OCI-LY7 (cell line): ENCODE measurements around the gene ATPAF2. TPM values are rescaled to one million over a fixed set of nuclear protein-coding genes. Genes with fewer than 3 reads are reported as not detected.

Experiments
- BruUV-seq: library from RNA; stranded (reverse); fragments of 400-500 nt; replicated peaks from 2 replicates; lab custom pipeline; 2021; lab: Mats Ljungman, UMichigan
- CTCF ChIA-PET: fragments of 300-600 bp; sonication (Branson Sonifier 250); formaldehyde crosslinking; loops from one replicate; lab custom pipeline; 2022; ENCODE audit warnings: antibody characterized with exemption; ENCODE audit not compliant: unreplicated experiment; lab: Charles Lee
- POLR2A ChIA-PET: fragments of 300-600 bp; sonication (Branson Sonifier 250); formaldehyde crosslinking; loops from one replicate; lab custom pipeline; 2022; ENCODE audit warnings: antibody characterized with exemption; lab: Charles Lee
- DNase-seq: peaks from one replicate; pipeline ENCODE4 v3.0.0-alpha.2; 2015; ENCODE audit warnings: low spot score
- H2AFZ ChIP-seq: fragments of 200-600 bp; sonication (generic), shearing (Covaris generic); 2 replicates; pipeline ENCODE4 v1.6.1; 2014; ENCODE audit warnings: mild to moderate bottlenecking, antibody characterized with exemption, low read length, moderate library complexity
- H3K27ac ChIP-seq: fragments of 200-600 bp; sonication (generic); 2 replicates; pipeline ENCODE4 v1.5.1; 2014; ENCODE audit warnings: mixed run types, low read depth, mild to moderate bottlenecking, moderate library complexity, low read length, inconsistent platforms; ENCODE audit not compliant: poor library complexity, severe bottlenecking
- H3K36me3 ChIP-seq: fragments of 200-600 bp; sonication (generic); 2 replicates; pipeline ENCODE4 v1.6.1; 2014; ENCODE audit warnings: mild to moderate bottlenecking, antibody characterized with exemption, low read length, moderate library complexity, mixed read lengths; ENCODE audit not compliant: insufficient read depth
- H3K4me1 ChIP-seq: fragments of 200-600 bp; sonication (generic); 2 replicates; pipeline ENCODE4 v1.5.1; 2014; ENCODE audit warnings: mild to moderate bottlenecking, low read length; ENCODE audit not compliant: insufficient read depth, poor library complexity, severe bottlenecking
- H3K4me2 ChIP-seq: fragments of 200-600 bp; sonication (generic); 2 replicates; pipeline ENCODE4 v1.6.1; 2014; ENCODE audit warnings: mild to moderate bottlenecking, low read length
- H3K4me3 ChIP-seq: fragments of 200-600 bp; sonication (generic); 2 replicates; pipeline ENCODE4 v1.5.1; 2014; ENCODE audit warnings: mild to moderate bottlenecking, low read depth, low read length; ENCODE audit not compliant: poor library complexity, severe bottlenecking
- H3K79me2 ChIP-seq: fragments of 200-600 bp; sonication (generic); 2 replicates; pipeline ENCODE4 v1.6.1; 2016; ENCODE audit warnings: low read depth, mild to moderate bottlenecking, low read length, moderate library complexity, mixed read lengths; ENCODE audit not compliant: insufficient read depth
- H3K9me2 ChIP-seq: fragments of 200-600 bp; sonication (generic); 2 replicates; pipeline ENCODE4 v1.6.1; 2016; ENCODE audit warnings: mild to moderate bottlenecking, low read length, mixed read lengths; ENCODE audit not compliant: insufficient read depth
- H3K9me3 ChIP-seq: fragments of 200-600 bp; sonication (generic); 2 replicates; pipeline ENCODE4 v1.6.1; 2014; ENCODE audit warnings: mild to moderate bottlenecking, mixed run types, low read length, mixed read lengths
- H4K20me1 ChIP-seq: fragments of 200-600 bp; sonication (generic); 2 replicates; pipeline ENCODE4 v1.6.1; 2014; ENCODE audit warnings: mild to moderate bottlenecking, antibody characterized with exemption, low read length, moderate library complexity, mixed read lengths; ENCODE audit not compliant: insufficient read depth
- EZH2phosphoT487 ChIP-seq: fragments of 200-600 bp; sonication (generic); IDR thresholded peaks from 2 replicates; pipeline ENCODE4 v1.6.1; 2018; ENCODE audit warnings: low read depth, borderline replicate concordance, mild to moderate bottlenecking, mixed run types, antibody characterized with exemption, low read length, moderate library complexity, mixed read lengths
- intact Hi-C: fragments of 100-400 bp; cut with micrococcal nuclease; formaldehyde crosslinking; loops from one replicate; pipeline ENCODE4 v1.10.0; 2022; ENCODE audit not compliant: unreplicated experiment
- total RNA-seq, 2 experiments: library from RNA; depleted of rRNA in 1 of 2; stranded (reverse); fragments of >200 nt in 1 of 2; shearing (Covaris generic) in 1 of 2; gene quantifications; 2 replicates each; pipeline ENCODE4 v1.2.3, GENCODE V29; 2014 to 2022
- TF ChIP-seq, protein P1 (sequence below): fragments of 200-600 bp; sonication (generic); conservative IDR thresholded peaks from 2 replicates; pipeline ENCODE4 v1.5.1; 2014; ENCODE audit warnings: mild to moderate bottlenecking, antibody characterized with exemption, low read length, moderate library complexity, mixed read lengths

Gene ATPAF2
- total RNA-seq, 2 experiments from 2014 or later, result 42.9 to 56.2 TPM

DNA sequence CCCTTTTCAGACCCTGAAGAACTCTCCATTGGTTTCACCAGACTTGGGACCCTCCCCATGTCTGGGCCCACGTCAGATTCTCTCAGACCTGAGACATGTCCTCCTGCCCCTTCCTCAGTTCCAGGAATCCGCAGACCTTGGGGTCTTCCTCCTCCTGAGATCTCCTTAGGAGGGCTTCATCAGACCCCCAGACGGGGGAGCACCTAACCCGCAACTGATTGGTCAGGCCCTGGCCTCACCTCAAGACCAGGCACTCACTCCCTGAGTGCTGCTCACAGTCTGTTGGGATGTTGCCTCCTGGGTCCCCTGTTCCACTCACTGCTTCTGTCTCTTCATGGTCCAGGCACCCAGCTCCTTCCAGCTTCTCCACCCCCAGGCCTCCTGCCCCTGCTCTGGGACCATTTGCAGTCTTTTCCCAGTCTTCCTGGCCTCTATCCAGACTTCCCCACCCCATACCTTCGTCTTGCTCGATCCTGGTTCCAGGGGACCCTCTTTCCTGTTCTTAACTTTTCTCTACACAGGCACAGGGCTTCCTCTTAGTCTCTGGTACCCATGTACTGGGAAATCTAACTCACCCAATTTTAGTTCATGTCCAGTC lies 1.4 kb upstream of the ATPAF2 start:
- peaks cover 4% of the 10 kb centered on the region; the same call in 1 of the 2 replicates for H3K36me3 ChIP-seq
- peak; percentile 12 for DNase-seq
- ChIA-PET CTCF (no interaction called here), POLR2A (no interaction called here)
- intact Hi-C loops, result no loop called here
- H3K9me3 ChIP-seq, result no peaks in the 10 kb centered on the region
- no peaks in the 10 kb centered on the region for H3K9me2 ChIP-seq
- no peak overlapping the region for H3K27ac ChIP-seq
- no TSS peak for BruUV-seq
- H3K4me3 ChIP-seq, result peak overlapping the region; percentile 82
- TF ChIP-seq, protein P1, sequence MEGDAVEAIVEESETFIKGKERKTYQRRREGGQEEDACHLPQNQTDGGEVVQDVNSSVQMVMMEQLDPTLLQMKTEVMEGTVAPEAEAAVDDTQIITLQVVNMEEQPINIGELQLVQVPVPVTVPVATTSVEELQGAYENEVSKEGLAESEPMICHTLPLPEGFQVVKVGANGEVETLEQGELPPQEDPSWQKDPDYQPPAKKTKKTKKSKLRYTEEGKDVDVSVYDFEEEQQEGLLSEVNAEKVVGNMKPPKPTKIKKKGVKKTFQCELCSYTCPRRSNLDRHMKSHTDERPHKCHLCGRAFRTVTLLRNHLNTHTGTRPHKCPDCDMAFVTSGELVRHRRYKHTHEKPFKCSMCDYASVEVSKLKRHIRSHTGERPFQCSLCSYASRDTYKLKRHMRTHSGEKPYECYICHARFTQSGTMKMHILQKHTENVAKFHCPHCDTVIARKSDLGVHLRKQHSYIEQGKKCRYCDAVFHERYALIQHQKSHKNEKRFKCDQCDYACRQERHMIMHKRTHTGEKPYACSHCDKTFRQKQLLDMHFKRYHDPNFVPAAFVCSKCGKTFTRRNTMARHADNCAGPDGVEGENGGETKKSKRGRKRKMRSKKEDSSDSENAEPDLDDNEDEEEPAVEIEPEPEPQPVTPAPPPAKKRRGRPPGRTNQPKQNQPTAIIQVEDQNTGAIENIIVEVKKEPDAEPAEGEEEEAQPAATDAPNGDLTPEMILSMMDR, result no peak
- no peak for TF ChIP-seq EZH2phosphoT487
- H2AFZ ChIP-seq, result peak overlapping the region; percentile 69; the same call in 1 of the 2 replicates
- peaks cover 32% of the 10 kb centered on the region for H3K4me1 ChIP-seq
- peak overlapping the region; percentile 96 for H3K4me2 ChIP-seq
- H3K79me2 ChIP-seq, result peaks cover 45% of the 10 kb centered on the region; the same call in 1 of the 2 replicates
- 0 out of 2 replicates have a peak, but pooled peaks cover 6% of the 10 kb centered on the region for H4K20me1 ChIP-seq

DNA sequence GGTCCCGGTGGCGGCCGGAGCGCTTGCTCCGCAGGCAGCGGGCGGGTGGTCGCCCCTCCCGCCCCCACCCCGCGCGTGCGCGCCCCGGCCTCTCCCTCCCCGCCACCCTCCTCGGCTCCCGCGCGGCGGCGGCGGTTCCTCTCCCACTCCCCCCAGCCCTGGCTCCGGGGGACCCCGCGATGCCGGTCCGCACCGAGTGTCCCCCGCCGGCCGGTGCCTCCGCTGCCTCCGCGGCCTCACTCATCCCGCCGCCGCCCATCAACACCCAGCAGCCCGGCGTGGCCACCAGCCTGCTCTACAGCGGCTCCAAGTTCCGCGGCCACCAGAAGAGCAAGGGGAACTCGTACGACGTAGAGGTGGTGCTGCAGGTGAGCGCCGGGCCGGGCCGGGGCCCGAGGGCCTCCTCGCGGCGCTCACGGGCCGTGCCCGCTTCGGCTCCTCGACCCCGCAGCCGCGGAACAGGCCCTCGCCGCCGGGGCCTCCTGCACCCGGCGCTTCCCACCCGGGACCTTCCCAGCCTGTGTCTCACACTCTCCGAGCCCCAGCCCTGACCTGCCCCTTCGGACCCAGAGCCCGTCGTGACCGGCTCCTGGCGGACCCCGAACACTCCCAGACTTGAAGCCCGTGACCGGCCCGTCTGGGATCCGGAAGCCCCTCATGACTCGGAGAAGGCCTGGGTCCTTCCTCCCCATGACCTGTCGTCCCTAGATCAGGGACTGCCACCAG lies 730 bp upstream of the ATPAF2 start:
- ChIA-PET CTCF (no interaction called here), POLR2A (no interaction called here)
- H3K36me3 ChIP-seq, result no peaks in the 10 kb centered on the region; the same call in 1 of the 2 replicates
- peak overlapping the region; percentile 82 for H3K4me3 ChIP-seq
- TF ChIP-seq, protein P1, result no peak
- no peak for TF ChIP-seq EZH2phosphoT487
- intact Hi-C loops, result loop anchor here (2.0 to 5.0 kb wide), 2 partner anchors 67 to 217 kb away; partner anchors contain the start of genes DRC3 and TOM1L2
- peak overlapping the region; percentile 69; the same call in 1 of the 2 replicates for H2AFZ ChIP-seq
- no peaks in the 10 kb centered on the region for H3K9me2 ChIP-seq
- no TSS peak for BruUV-seq
- H3K4me2 ChIP-seq, result peak overlapping the region; percentile 96
- H4K20me1 ChIP-seq, result peaks cover 6% of the 10 kb centered on the region; the same call in 1 of the 2 replicates
- H3K27ac ChIP-seq, result peak overlapping the region; percentile 12
- H3K79me2 ChIP-seq, result peaks cover 51% of the 10 kb centered on the region; the same call in 1 of the 2 replicates
- H3K9me3 ChIP-seq, result no peaks in the 10 kb centered on the region
- peaks cover 34% of the 10 kb centered on the region for H3K4me1 ChIP-seq
- peak; percentile 60 for DNase-seq
